KOPT-K1 (cell line): ENCODE measurements around the gene FRMPD2.

Experiments
- H3K27ac ChIP-seq: fragments of 200-600 bp; sonication (generic); 2 replicates; pipeline ENCODE4 v1.5.1; 2016; ENCODE audit warnings: antibody characterized with exemption, mild to moderate bottlenecking, low read depth, low read length; ENCODE audit not compliant: poor library complexity, severe bottlenecking
- H3K36me3 ChIP-seq: fragments of 200-600 bp; sonication (generic); 2 replicates; pipeline ENCODE4 v1.5.1; 2017; ENCODE audit warnings: antibody characterized with exemption, mild to moderate bottlenecking, low read length, moderate library complexity; ENCODE audit not compliant: insufficient read depth
- H3K9me3 ChIP-seq: fragments of 200-600 bp; sonication (generic); 2 replicates; pipeline ENCODE4 v1.5.1; 2017; ENCODE audit warnings: antibody characterized with exemption, low read length, mild to moderate bottlenecking; ENCODE audit not compliant: insufficient read depth, poor library complexity, severe bottlenecking

FRMPD2 gene

GRCh38 chr10:48279081-48279751, 4.7 kb upstream of the FRMPD2 start:
- H3K36me3 ChIP-seq: no peaks in the 10 kb centered on the region

GRCh38 chr10:48277093-48277492, 2.6 kb upstream of the FRMPD2 start:
- H3K9me3 ChIP-seq: peaks cover 24% of the 10 kb centered on the region

More at GRCh38 chr10:48279081-48279751, 4.7 kb upstream of the FRMPD2 start:
- peaks cover 45% of the 10 kb centered on the region for H3K9me3 ChIP-seq
- no peak overlapping the region for H3K27ac ChIP-seq

GRCh38 chr10:48273741-48274140, 755 bp downstream of the FRMPD2 start:
- no peaks in the 10 kb centered on the region for H3K36me3 ChIP-seq
- peaks cover 6% of the 10 kb centered on the region for H3K9me3 ChIP-seq
- no peak overlapping the region for H3K27ac ChIP-seq

More at GRCh38 chr10:48277093-48277492, 2.6 kb upstream of the FRMPD2 start:
- no peaks in the 10 kb centered on the region for H3K36me3 ChIP-seq
- no peak overlapping the region for H3K27ac ChIP-seq

GRCh38 chr10:48272682-48273081, 1.8 kb downstream of the FRMPD2 start:
- Histone ChIP-seq H3K9me3 (no peaks in the 10 kb centered on the region), H3K27ac (no peak overlapping the region), H3K36me3 (no peaks in the 10 kb centered on the region)

- H3K27ac ChIP-seq: no peak overlapping the region
- H3K9me3 ChIP-seq: no peaks in the 10 kb centered on the region
- H3K36me3 ChIP-seq: no peaks in the 10 kb centered on the region
These were observed 3.3 kb downstream of the FRMPD2 start for GRCh38 chr10:48271047-48271730.

GRCh38 chr10:48266528-48266927, 8.0 kb downstream of the FRMPD2 start:
- Histone ChIP-seq H3K9me3 (peaks cover 5% of the 10 kb centered on the region), H3K36me3 (no peaks in the 10 kb centered on the region), H3K27ac (no peak overlapping the region)

- Histone ChIP-seq H3K36me3 (no peaks in the 10 kb centered on the region), H3K9me3 (peaks cover 5% of the 10 kb centered on the region), H3K27ac (no peak overlapping the region)
These were observed 16.4 kb downstream of the FRMPD2 start for GRCh38 chr10:48258105-48258504.

- Histone ChIP-seq H3K27ac (no peak overlapping the region), H3K36me3 (no peaks in the 10 kb centered on the region), H3K9me3 (peaks cover 5% of the 10 kb centered on the region)
These were observed 17.0 kb downstream of the FRMPD2 start for GRCh38 chr10:48257407-48257961.

- H3K36me3 ChIP-seq: no peaks in the 10 kb centered on the region
- H3K27ac ChIP-seq: no peak overlapping the region
These were observed 18.8 kb downstream of the FRMPD2 start for GRCh38 chr10:48255722-48256121.

GRCh38 chr10:48254750-48255512, 19.6 kb downstream of the FRMPD2 start:
- Histone ChIP-seq H3K27ac (no peak overlapping the region), H3K36me3 (no peaks in the 10 kb centered on the region), H3K9me3 (no peaks in the 10 kb centered on the region)

More at GRCh38 chr10:48255722-48256121, 18.8 kb downstream of the FRMPD2 start:
- peaks cover 5% of the 10 kb centered on the region for H3K9me3 ChIP-seq

- Histone ChIP-seq H3K9me3 (no peaks in the 10 kb centered on the region), H3K27ac (no peak overlapping the region), H3K36me3 (no peaks in the 10 kb centered on the region)
These were observed 20.4 kb downstream of the FRMPD2 start for GRCh38 chr10:48253970-48254657.

GRCh38 chr10:48252354-48252650, 22.2 kb downstream of the FRMPD2 start:
- Histone ChIP-seq H3K36me3 (no peaks in the 10 kb centered on the region), H3K9me3 (no peaks in the 10 kb centered on the region), H3K27ac (no peak overlapping the region)

GRCh38 chr10:48251525-48252353, 22.8 kb downstream of the FRMPD2 start:
- H3K9me3 ChIP-seq: no peaks in the 10 kb centered on the region
- no peaks in the 10 kb centered on the region for H3K36me3 ChIP-seq
- H3K27ac ChIP-seq: no peak overlapping the region

GRCh38 chr10:48251152-48251524, 23.4 kb downstream of the FRMPD2 start:
- no peaks in the 10 kb centered on the region for H3K9me3 ChIP-seq
- H3K27ac ChIP-seq: no peak overlapping the region
- no peaks in the 10 kb centered on the region for H3K36me3 ChIP-seq
